MG63 (cell line): Measurements from ENCODE around the gene FAM161A. TPM values are rescaled to one million over a fixed set of nuclear protein-coding genes. Genes with fewer than 3 reads are reported as not detected.

Experiments
- total RNA-seq: library from RNA; depleted of rRNA; stranded (reverse); fragments of >200 nt; shearing (Covaris generic); gene quantifications from 2 replicates; pipeline ENCODE4 v1.2.3, GENCODE V29; 2014; ENCODE audit warnings: low replicate concordance; rRNA removed

Gene FAM161A
- total RNA-seq, 1 experiment from 2014 or later = 0.89 TPM

Other genes starting within 250 kb of the FAM161A start
- gene CCT4, start 34.6 kb upstream of the FAM161A start, total RNA-seq = 385 and 431 TPM in 2 replicates
- gene COMMD1, start 51.6 kb upstream of the FAM161A start, total RNA-seq = 24.8 and 210 TPM in 2 replicates